K562 (cell line): ENCODE results near the gene SLC22A4. TPM values are rescaled to one million over a fixed set of nuclear protein-coding genes. Genes with fewer than 3 reads are reported as not detected.

Experiments
- ARNT ChIP-seq, 2 experiments: fragments of 450-650 bp; IDR thresholded peaks; 2 replicates each; pipeline ENCODE4 v1.6.1; 2016; ENCODE audit warnings: mild to moderate bottlenecking in 1 of 2
- FOXA3 ChIP-seq, 2 experiments: fragments of 450-650 bp in 1 of 2; sonication (generic) in 1 of 2; formaldehyde crosslinking; IDR thresholded peaks in 1 of 2; conservative IDR thresholded peaks in 1 of 2; 2 replicates each; pipeline versions ENCODE4 v1.4.0 to v1.8.0; 2020 to 2022; ENCODE audit warnings: mild to moderate bottlenecking in 2 of 2, missing genetic modification reagents in 1 of 2
- FOXJ3 ChIP-seq: sonication (generic); formaldehyde crosslinking; IDR thresholded peaks from 2 replicates; pipeline ENCODE4 v1.4.0; 2020; ENCODE audit warnings: mild to moderate bottlenecking, missing genetic modification reagents
- MLLT1 ChIP-seq, 2 experiments: fragments of 450-650 bp; IDR thresholded peaks; 2 replicates each; pipeline ENCODE4 v1.6.1; 2016
- MXI1 ChIP-seq: IDR thresholded peaks from 2 replicates; pipeline ENCODE4 v1.6.1; 2011; ENCODE audit warnings: low read depth, mild to moderate bottlenecking, improper control_type of control experiment, low read length
- THAP7 ChIP-seq: fragments of 250-450 bp; sonication (Bioruptor Pico); IDR thresholded peaks from 2 replicates; pipeline ENCODE4 v1.5.0; 2021
- XRCC3 ChIP-seq: fragments of 450-650 bp; IDR thresholded peaks from 2 replicates; pipeline ENCODE4 v1.6.1; 2017; ENCODE audit warnings: mild to moderate bottlenecking, moderate library complexity
- ZBTB40 ChIP-seq, 2 experiments: fragments of 450-650 bp in 1 of 2; sonication (generic) in 1 of 2; formaldehyde crosslinking in 1 of 2; IDR thresholded peaks; 2 replicates each; pipeline versions ENCODE4 v1.7.1 to v1.9.0; 2016 to 2022; ENCODE audit warnings: inconsistent platforms in 1 of 2, mild to moderate bottlenecking in 1 of 2, missing genetic modification reagents in 1 of 2
- polyA plus RNA-seq, 8 experiments: library from polyadenylated mRNA; depleted of rRNA in 4 of 8; stranded (reverse) in 5 of 8; unstranded in 3 of 8; fragments of >200 nt; fragmentation: Nextera tagmentation in 2 of 8; fragmentation: Illumina TruSeq in 1 of 8; extraction: Ambion mirVana in 2 of 8; extraction: Trizol in 1 of 8; gene quantifications; 2 replicates each; pipeline versions ENCODE4 v1.2.1 to v1.2.3, GENCODE V29; 2011 to 2014; ENCODE audit warnings: inconsistent platforms in 1 of 8, missing spikeins in 1 of 8
- total RNA-seq, 7 experiments: library from RNA; depleted of rRNA in 6 of 7; stranded (reverse); fragments of >200 nt in 6 of 7; fragmentation: Illumina TruSeq in 2 of 7; extraction: Trizol in 2 of 7; gene quantifications; 2 replicates each; pipeline versions ENCODE4 v1.2.1 to v1.2.3, GENCODE V29; 2011 to 2021; ENCODE audit warnings: low replicate concordance in 1 of 7
- TF ChIP-seq, protein P1 (sequence below): fragments of 450-650 bp; formaldehyde crosslinking; IDR thresholded peaks from 2 replicates; pipeline ENCODE4 v1.4.0; 2022; ENCODE audit warnings: missing genetic modification characterization
- TF ChIP-seq, protein P2 (sequence below): fragments of 450-650 bp; formaldehyde crosslinking; IDR thresholded peaks from 2 replicates; pipeline ENCODE4 v1.4.0; 2022; ENCODE audit warnings: mild to moderate bottlenecking, moderate library complexity
- TF ChIP-seq, protein P3 (sequence below): sonication (generic); formaldehyde crosslinking; IDR thresholded peaks from 2 replicates; pipeline ENCODE4 v1.8.1; 2023; ENCODE audit warnings: mild to moderate bottlenecking, missing genetic modification reagents, moderate library complexity

SLC22A4 gene
- total and polyA plus RNA-seq, 9 of the 15 experiments (the other 6 are each of a cell fraction or from before 2014, with no cell fraction given): 2.7 to 9.5 (median 6.2) TPM

DNA sequence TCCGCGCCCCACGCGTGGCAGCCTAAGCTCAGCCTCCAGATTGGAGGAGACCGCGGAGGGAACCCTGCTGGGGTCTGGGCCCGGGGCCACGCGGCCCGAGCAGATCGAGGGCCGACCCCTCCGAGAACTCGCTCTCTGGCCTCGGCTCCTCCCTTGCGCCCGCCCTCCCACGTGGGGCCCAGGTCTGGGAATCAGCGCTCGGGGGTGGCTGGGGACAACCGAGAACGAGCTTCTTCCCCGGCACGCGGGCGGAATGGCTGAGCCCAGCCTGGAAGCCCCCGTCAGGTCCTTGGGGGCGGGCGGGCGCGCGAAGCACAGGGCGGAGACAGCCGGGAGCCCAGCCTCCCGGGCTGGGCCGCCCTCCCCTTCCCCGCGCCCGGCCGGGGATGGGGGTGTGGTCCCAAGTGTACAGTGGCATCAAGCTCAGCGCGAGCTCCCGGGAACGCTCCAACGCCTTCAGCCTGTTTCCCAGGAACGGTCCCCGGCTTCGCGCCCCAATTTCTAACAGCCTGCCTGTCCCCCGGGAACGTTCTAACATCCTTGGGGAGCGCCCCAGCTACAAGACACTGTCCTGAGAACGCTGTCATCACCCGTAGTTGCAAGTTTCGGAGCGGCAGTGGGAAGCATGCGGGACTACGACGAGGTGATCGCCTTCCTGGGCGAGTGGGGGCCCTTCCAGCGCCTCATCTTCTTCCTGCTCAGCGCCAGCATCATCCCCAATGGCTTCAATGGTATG, at the start of gene SLC22A4 (continued):
- TF ChIP-seq ZBTB40 (IDR thresholded peaks at IDR 0.05) (no peak; the same call in 1 of the 2 replicates), ZBTB40 (CRISPR knock-in tag; IDR thresholded peaks at IDR 0.05) (0 out of 2 replicates have a peak, but pooled peaks have one; percentile 2), XRCC3 (no peak), ARNT (IDR thresholded peaks at IDR 0.05) (0 out of 4 replicates have a peak, but pooled peaks of 1 of the 2 experiments have one; percentile 27), FOXA3 (CRISPR knock-in tag; conservative IDR thresholded peaks at IDR 0.05 in 1 of 2, IDR thresholded peaks at IDR 0.05 in 1 of 2) (no peak; a peak in 1 of 4 replicates), THAP7 (no peak), MLLT1 (IDR thresholded peaks at IDR 0.05) (peak in 1 of 2 experiments; percentile 14; a peak in 1 of 4 replicates), FOXJ3 (CRISPR knock-in tag) (no peak), MXI1 (peak; percentile 61)
- TF ChIP-seq, protein P1, sequence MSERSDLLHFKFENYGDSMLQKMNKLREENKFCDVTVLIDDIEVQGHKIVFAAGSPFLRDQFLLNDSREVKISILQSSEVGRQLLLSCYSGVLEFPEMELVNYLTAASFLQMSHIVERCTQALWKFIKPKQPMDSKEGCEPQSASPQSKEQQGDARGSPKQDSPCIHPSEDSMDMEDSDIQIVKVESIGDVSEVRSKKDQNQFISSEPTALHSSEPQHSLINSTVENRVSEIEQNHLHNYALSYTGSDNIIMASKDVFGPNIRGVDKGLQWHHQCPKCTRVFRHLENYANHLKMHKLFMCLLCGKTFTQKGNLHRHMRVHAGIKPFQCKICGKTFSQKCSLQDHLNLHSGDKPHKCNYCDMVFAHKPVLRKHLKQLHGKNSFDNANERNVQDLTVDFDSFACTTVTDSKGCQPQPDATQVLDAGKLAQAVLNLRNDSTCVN (CRISPR knock-in tag): no peak
- TF ChIP-seq, protein P2, sequence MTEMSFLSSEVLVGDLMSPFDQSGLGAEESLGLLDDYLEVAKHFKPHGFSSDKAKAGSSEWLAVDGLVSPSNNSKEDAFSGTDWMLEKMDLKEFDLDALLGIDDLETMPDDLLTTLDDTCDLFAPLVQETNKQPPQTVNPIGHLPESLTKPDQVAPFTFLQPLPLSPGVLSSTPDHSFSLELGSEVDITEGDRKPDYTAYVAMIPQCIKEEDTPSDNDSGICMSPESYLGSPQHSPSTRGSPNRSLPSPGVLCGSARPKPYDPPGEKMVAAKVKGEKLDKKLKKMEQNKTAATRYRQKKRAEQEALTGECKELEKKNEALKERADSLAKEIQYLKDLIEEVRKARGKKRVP (CRISPR knock-in tag): no peak
- TF ChIP-seq, protein P3, sequence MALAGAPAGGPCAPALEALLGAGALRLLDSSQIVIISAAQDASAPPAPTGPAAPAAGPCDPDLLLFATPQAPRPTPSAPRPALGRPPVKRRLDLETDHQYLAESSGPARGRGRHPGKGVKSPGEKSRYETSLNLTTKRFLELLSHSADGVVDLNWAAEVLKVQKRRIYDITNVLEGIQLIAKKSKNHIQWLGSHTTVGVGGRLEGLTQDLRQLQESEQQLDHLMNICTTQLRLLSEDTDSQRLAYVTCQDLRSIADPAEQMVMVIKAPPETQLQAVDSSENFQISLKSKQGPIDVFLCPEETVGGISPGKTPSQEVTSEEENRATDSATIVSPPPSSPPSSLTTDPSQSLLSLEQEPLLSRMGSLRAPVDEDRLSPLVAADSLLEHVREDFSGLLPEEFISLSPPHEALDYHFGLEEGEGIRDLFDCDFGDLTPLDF: peak; percentile 78
